Stimulated activated CD8-positive, alpha-beta memory T cell treated with anti-CD3 and anti-CD28 coated beads, Interleukin-15, amount 100 ng/mL, for 24 hours (primary cell): ENCODE data around the gene GAP43.

Source experiments
- DNase-seq: peaks from one replicate; pipeline ENCODE4 v3.0.0-alpha.2; 2020; ENCODE audit warnings: low read depth

GAP43 gene

GRCh38 chr3:115623044-115623868, at the start of gene GAP43:
TSS of gene GAP43 (plus strand) at chr3:115623510. CDS start at chr3:115623690, 180 bp downstream.
- DNase-seq = no peak

GRCh38 chr3:115576325-115576875, 46.9 kb upstream of the GAP43 start:
- no peak for DNase-seq

- DNase-seq = no peak
These were observed 46.3 kb upstream of the GAP43 start for GRCh38 chr3:115577000-115577399.

GRCh38 chr3:115578331-115578730, 45.0 kb upstream of the GAP43 start:
- no peak for DNase-seq

- no peak for DNase-seq
These were observed 42.7 kb upstream of the GAP43 start for GRCh38 chr3:115580566-115580965.

- no peak for DNase-seq
These were observed 41.8 kb upstream of the GAP43 start for GRCh38 chr3:115581362-115582135.

- no peak for DNase-seq
These were observed 34.9 kb upstream of the GAP43 start for GRCh38 chr3:115588201-115589115.

GRCh38 chr3:115590873-115591272, 32.4 kb upstream of the GAP43 start:
- DNase-seq = no peak

GRCh38 chr3:115595611-115596275, 27.6 kb upstream of the GAP43 start:
- DNase-seq = no peak

GRCh38 chr3:115598216-115598615, 25.1 kb upstream of the GAP43 start:
- no peak for DNase-seq

- no peak for DNase-seq
These were observed 21.1 kb upstream of the GAP43 start for GRCh38 chr3:115602194-115602593.

GRCh38 chr3:115611630-115612029, 11.7 kb upstream of the GAP43 start:
- no peak for DNase-seq

GRCh38 chr3:115615001-115615814, 8.1 kb upstream of the GAP43 start:
- no peak for DNase-seq

GRCh38 chr3:115616461-115616860, 6.8 kb upstream of the GAP43 start:
- no peak for DNase-seq

- no peak for DNase-seq
These were observed 5.7 kb upstream of the GAP43 start for GRCh38 chr3:115617591-115617990.

- DNase-seq = no peak
These were observed 875 bp downstream of the GAP43 start for GRCh38 chr3:115624029-115624741.

- DNase-seq = no peak
These were observed 1.6 kb downstream of the GAP43 start for GRCh38 chr3:115624901-115625300.

GRCh38 chr3:115626006-115626409, 2.7 kb downstream of the GAP43 start:
- DNase-seq = no peak

- no peak for DNase-seq
These were observed 3.4 kb downstream of the GAP43 start for GRCh38 chr3:115626721-115627120.
